K562 (cell line): ENCODE measurements around the gene OIT3. TPM values are rescaled to one million over a fixed set of nuclear protein-coding genes. Genes with fewer than 3 reads are reported as not detected.

Source experiments
- CBX3 ChIP-seq, 2 experiments: IDR thresholded peaks; 1 replicate in 1 of 2; 2 replicates in 1 of 2; pipeline ENCODE4 v1.6.1; 2012; ENCODE audit warnings: inconsistent platforms in 2 of 2, low read length in 2 of 2, borderline replicate concordance in 1 of 2, control low read depth in 1 of 2
- CHCHD3 ChIP-seq: fragments of 250-450 bp; sonication (Bioruptor Pico); IDR thresholded peaks from 2 replicates; pipeline ENCODE4 v2.1.2; 2022; ENCODE audit warnings: mild to moderate bottlenecking
- DIDO1 ChIP-seq: fragments of 450-650 bp; IDR thresholded peaks from 2 replicates; pipeline ENCODE4 v1.6.1; 2016; ENCODE audit warnings: low read depth, missing biosample characterization, missing genetic modification characterization
- ELF1 ChIP-seq: fragments of 200-800 bp; sonication (Bioruptor generic); IDR thresholded peaks from 2 replicates; pipeline ENCODE4 v1.6.1; 2016; ENCODE audit warnings: missing genetic modification characterization, missing compliant biosample characterization
- ERF ChIP-seq: fragments of 450-650 bp; formaldehyde crosslinking; IDR thresholded peaks from 2 replicates; pipeline ENCODE4 v1.4.0; 2020; ENCODE audit warnings: mild to moderate bottlenecking, mixed read lengths
- FOXA1 ChIP-seq: fragments of 450-650 bp; IDR thresholded peaks from 2 replicates; pipeline ENCODE4 v1.6.1; 2016; ENCODE audit warnings: mild to moderate bottlenecking, borderline replicate concordance
- GTF3C2 ChIP-seq: IDR thresholded peaks from 3 replicates; pipeline ENCODE4 v1.6.1; 2011; ENCODE audit warnings: borderline replicate concordance, mild to moderate bottlenecking, moderate library complexity; ENCODE audit not compliant: insufficient read length; ENCODE audit errors: extremely low read depth
- HNRNPLL ChIP-seq: fragments of 200-400 bp; formaldehyde crosslinking; IDR thresholded peaks from 2 replicates; pipeline ENCODE4 v1.6.1; 2017; ENCODE audit warnings: low read length, low read depth, mild to moderate bottlenecking; ENCODE audit not compliant: poor library complexity, severe bottlenecking
- IFI16 ChIP-seq: fragments of 250-450 bp; sonication (Bioruptor Pico); IDR thresholded peaks from 2 replicates; pipeline ENCODE4 v2.1.2; 2022; ENCODE audit warnings: mild to moderate bottlenecking, inconsistent platforms
- KDM1A ChIP-seq, 2 experiments: fragments of 450-650 bp; IDR thresholded peaks; 2 replicates each; pipeline ENCODE4 v1.6.1; 2016; ENCODE audit warnings: mild to moderate bottlenecking in 2 of 2
- MAFG ChIP-seq: fragments of 450-650 bp; conservative IDR thresholded peaks from 2 replicates; pipeline ENCODE4 v1.6.1; 2016; ENCODE audit warnings: missing genetic modification characterization, missing compliant biosample characterization
- MAZ ChIP-seq, 2 experiments: fragments of 450-650 bp in 1 of 2; sonication (generic) in 1 of 2; formaldehyde crosslinking; IDR thresholded peaks in 1 of 2; conservative IDR thresholded peaks in 1 of 2; 2 replicates each; pipeline versions ENCODE4 v1.4.0 to v1.5.0; 2020; ENCODE audit warnings: mild to moderate bottlenecking in 1 of 2, missing genetic modification reagents in 1 of 2
- MIER1 ChIP-seq: fragments of 450-650 bp; IDR thresholded peaks from 2 replicates; pipeline ENCODE4 v1.6.1; 2016; ENCODE audit warnings: antibody characterized with exemption, mild to moderate bottlenecking, low read depth
- NCOA6 ChIP-seq: fragments of 450-650 bp; IDR thresholded peaks from 2 replicates; pipeline ENCODE4 v1.6.1; 2017; ENCODE audit warnings: mild to moderate bottlenecking
- PHF8 ChIP-seq: fragments of 200-600 bp; sonication (generic); IDR thresholded peaks from 2 replicates; pipeline ENCODE4 v1.6.1; 2012; ENCODE audit warnings: mixed run types, mild to moderate bottlenecking, inconsistent platforms, low read length, moderate library complexity, borderline replicate concordance
- PTRF ChIP-seq: fragments of 450-650 bp; IDR thresholded peaks from 2 replicates; pipeline ENCODE4 v1.6.1; 2016; ENCODE audit warnings: mild to moderate bottlenecking, missing genetic modification characterization, missing compliant biosample characterization
- SIRT6 ChIP-seq: IDR thresholded peaks from one replicate; pipeline ENCODE4 v1.6.1; 2012; ENCODE audit warnings: low read depth, mild to moderate bottlenecking, control low read depth, inconsistent platforms, low read length, moderate library complexity
- SMARCA5 ChIP-seq: fragments of 450-650 bp; IDR thresholded peaks from 2 replicates; pipeline ENCODE4 v1.6.1; 2016
- SNAPC5 ChIP-seq: fragments of 250-450 bp; sonication (Bioruptor Pico); IDR thresholded peaks from 2 replicates; pipeline ENCODE4 v1.8.0; 2021; ENCODE audit warnings: moderate library complexity, mild to moderate bottlenecking, inconsistent platforms
- TARDBP ChIP-seq: fragments of 450-650 bp; IDR thresholded peaks from 2 replicates; pipeline ENCODE4 v1.6.1; 2016
- TGIF2 ChIP-seq: sonication (generic); formaldehyde crosslinking; IDR thresholded peaks from 2 replicates; pipeline ENCODE4 v1.8.1; 2022; ENCODE audit warnings: mild to moderate bottlenecking, missing genetic modification reagents, moderate library complexity
- ZBTB49 ChIP-seq: sonication (generic); formaldehyde crosslinking; IDR thresholded peaks from 2 replicates; pipeline ENCODE4 v1.8.0; 2022; ENCODE audit warnings: missing genetic modification reagents, mild to moderate bottlenecking, borderline replicate concordance
- ZFP1 ChIP-seq: fragments of 450-650 bp; formaldehyde crosslinking; IDR thresholded peaks from 2 replicates; pipeline ENCODE4 v1.4.0; 2020; ENCODE audit warnings: mild to moderate bottlenecking, mixed read lengths
- ZNF41 ChIP-seq: fragments of 250-450 bp; sonication (Bioruptor Pico); conservative IDR thresholded peaks from 2 replicates; pipeline ENCODE4 v1.4.0; 2020; ENCODE audit warnings: mild to moderate bottlenecking
- polyA plus RNA-seq, 8 experiments: library from polyadenylated mRNA; depleted of rRNA in 4 of 8; stranded (reverse) in 5 of 8; unstranded in 3 of 8; fragments of >200 nt; fragmentation: Nextera tagmentation in 2 of 8; fragmentation: Illumina TruSeq in 1 of 8; extraction: Ambion mirVana in 2 of 8; extraction: Trizol in 1 of 8; gene quantifications; 2 replicates each; pipeline versions ENCODE4 v1.2.1 to v1.2.3, GENCODE V29; 2011 to 2014; ENCODE audit warnings: inconsistent platforms in 1 of 8, missing spikeins in 1 of 8
- total RNA-seq, 7 experiments: library from RNA; depleted of rRNA in 6 of 7; stranded (reverse); fragments of >200 nt in 6 of 7; fragmentation: Illumina TruSeq in 2 of 7; extraction: Trizol in 2 of 7; gene quantifications; 2 replicates each; pipeline versions ENCODE4 v1.2.1 to v1.2.3, GENCODE V29; 2011 to 2021; ENCODE audit warnings: low replicate concordance in 1 of 7

The OIT3 gene
- total and polyA plus RNA-seq, 9 of the 15 experiments (the other 6 are each of a cell fraction or from before 2014, with no cell fraction given), result not detected

GRCh38 chr10:72888151-72888638 lies 5.3 kb upstream of the OIT3 start (continued):
- no peak for TF ChIP-seq GTF3C2
- TF ChIP-seq ERF (CRISPR knock-in tag), result 0 out of 2 replicates have a peak, but pooled peaks have one; percentile 78
- TF ChIP-seq HNRNPLL, result no peak
- TF ChIP-seq CHCHD3 (CRISPR knock-in tag), result no peak
- no peak for TF ChIP-seq ZBTB49 (CRISPR knock-in tag)
- no peak for TF ChIP-seq NCOA6
- no peak for TF ChIP-seq SNAPC5 (CRISPR knock-in tag)
- no peak for TF ChIP-seq ELF1 (tag)
- TF ChIP-seq MAZ (CRISPR knock-in tag; conservative IDR thresholded peaks at IDR 0.05 in 1 of 2, IDR thresholded peaks at IDR 0.05 in 1 of 2), result peak in 1 of 2 experiments; percentile 86; a peak in 2 of 4 replicates
- TF ChIP-seq MAFG (tag), result no peak
- peak; percentile 91 for TF ChIP-seq IFI16 (CRISPR knock-in tag)
- TF ChIP-seq TGIF2 (CRISPR knock-in tag), result no peak
- TF ChIP-seq TARDBP, result no peak
- no peak for TF ChIP-seq CBX3 (IDR thresholded peaks at IDR 0.05; ENCODE audit: borderline replicate concordance in 1 of 2, low read length in 2 of 2)
- peak; percentile 75; the same call in 1 of the 2 replicates for TF ChIP-seq ZNF41
- TF ChIP-seq DIDO1 (tag), result peak; percentile 29; the same call in 1 of the 2 replicates
- TF ChIP-seq PTRF, result peak; percentile 77
- no peak for TF ChIP-seq MIER1
- no peak for TF ChIP-seq PHF8
- no peak for TF ChIP-seq SMARCA5
- no peak for TF ChIP-seq SIRT6
- peak; percentile 25 to 28; a peak in 1 of 4 replicates for TF ChIP-seq KDM1A (IDR thresholded peaks at IDR 0.05)
- no peak for TF ChIP-seq FOXA1
- TF ChIP-seq ZFP1, result no peak
